ENCODE results near the gene UPK2. TPM values are rescaled to one million over a fixed set of nuclear protein-coding genes. Genes with fewer than 3 reads are reported as not detected.
"Not testable (repeated sequence)": the region's sequence is repeated elsewhere in the genome, so short reads cannot be mapped to it uniquely, and the experiment has no call there.

Gene UPK2
- polyA plus RNA-seq, 4 donors, result 0.04 TPM; not detected in 3

- Histone ChIP-seq H3K27me3 (ENCODE audit: control insufficient read depth in 3 of 3, insufficient read depth in 3 of 3, low read length in 3 of 3) (no peaks in the 10 kb centered on the region), H3K36me3 (ENCODE audit: control insufficient read depth in 3 of 3, insufficient read depth in 2 of 3, low read depth in 1 of 3, low read length in 3 of 3) (no peaks in the 10 kb centered on the region), H3K27ac (ENCODE audit: low read depth in 1 of 3, low read length in 2 of 3) (no peak overlapping the region), H3K9me3 (ENCODE audit: control insufficient read depth in 2 of 2, insufficient read depth in 1 of 2, low read depth in 1 of 2, low read length in 1 of 2) (no peaks in the 10 kb centered on the region), H3K4me1 (ENCODE audit: control insufficient read depth in 3 of 3, insufficient read depth in 2 of 3, low read depth in 1 of 3, low read length in 2 of 3) (peaks cover 0 to 8% (median 0%) of the 10 kb centered on the region in 3 donors), H3K4me3 (ENCODE audit: low read depth in 1 of 3, low read length in 3 of 3) (no peak overlapping the region)
- DNase-seq (no peak), FAIRE-seq (no peak)
- WGBS, 3 donors, result 86 to 93% (median 92%) methylated on average over 2 of the region's 2 CpGs
Measured at GRCh38 chr11:118984825-118985224, 28.7 kb downstream of the UPK2 start.

GRCh38 chr11:118988280-118988679 lies 32.2 kb downstream of the UPK2 start:
- FAIRE-seq (no peak), DNase-seq (no peak)
- no peak overlapping the region for H3K4me3 ChIP-seq (ENCODE audit: low read depth in 1 of 3, low read length in 3 of 3)
- H3K4me1 ChIP-seq (ENCODE audit: control insufficient read depth in 3 of 3, insufficient read depth in 2 of 3, low read depth in 1 of 3, low read length in 2 of 3), result no peaks in the 10 kb centered on the region
- H3K36me3 ChIP-seq (ENCODE audit: control insufficient read depth in 3 of 3, insufficient read depth in 2 of 3, low read depth in 1 of 3, low read length in 3 of 3), result no peaks in the 10 kb centered on the region
- H3K27ac ChIP-seq (ENCODE audit: low read depth in 1 of 3, low read length in 2 of 3), result no peak overlapping the region
- 66 to 89% (median 84%) methylated on average over 5 of the region's 5 CpGs for WGBS, 3 donors
- H3K9me3 ChIP-seq (ENCODE audit: control insufficient read depth in 2 of 2, insufficient read depth in 1 of 2, low read depth in 1 of 2, low read length in 1 of 2), result no peaks in the 10 kb centered on the region
- H3K27me3 ChIP-seq (ENCODE audit: control insufficient read depth in 3 of 3, insufficient read depth in 3 of 3, low read length in 3 of 3), result no peaks in the 10 kb centered on the region

- not testable (repeated sequence) for H3K36me3 ChIP-seq (ENCODE audit: control insufficient read depth in 3 of 3, insufficient read depth in 2 of 3, low read depth in 1 of 3, low read length in 3 of 3); FAIRE-seq; H3K4me1 ChIP-seq (ENCODE audit: control insufficient read depth in 3 of 3, insufficient read depth in 2 of 3, low read depth in 1 of 3, low read length in 2 of 3); H3K27ac ChIP-seq (ENCODE audit: low read depth in 1 of 3, low read length in 2 of 3); H3K9me3 ChIP-seq (ENCODE audit: control insufficient read depth in 2 of 2, insufficient read depth in 1 of 2, low read depth in 1 of 2, low read length in 1 of 2); H3K27me3 ChIP-seq (ENCODE audit: control insufficient read depth in 3 of 3, insufficient read depth in 3 of 3, low read length in 3 of 3); H3K4me3 ChIP-seq (ENCODE audit: low read depth in 1 of 3, low read length in 3 of 3); DNase-seq
- 96 to 100% (median 98%) methylated on average over 26 to 44 of the region's 44 CpGs for WGBS, 3 donors
Measured at GRCh38 chr11:118991486-118992038, 35.5 kb downstream of the UPK2 start.

DNA sequence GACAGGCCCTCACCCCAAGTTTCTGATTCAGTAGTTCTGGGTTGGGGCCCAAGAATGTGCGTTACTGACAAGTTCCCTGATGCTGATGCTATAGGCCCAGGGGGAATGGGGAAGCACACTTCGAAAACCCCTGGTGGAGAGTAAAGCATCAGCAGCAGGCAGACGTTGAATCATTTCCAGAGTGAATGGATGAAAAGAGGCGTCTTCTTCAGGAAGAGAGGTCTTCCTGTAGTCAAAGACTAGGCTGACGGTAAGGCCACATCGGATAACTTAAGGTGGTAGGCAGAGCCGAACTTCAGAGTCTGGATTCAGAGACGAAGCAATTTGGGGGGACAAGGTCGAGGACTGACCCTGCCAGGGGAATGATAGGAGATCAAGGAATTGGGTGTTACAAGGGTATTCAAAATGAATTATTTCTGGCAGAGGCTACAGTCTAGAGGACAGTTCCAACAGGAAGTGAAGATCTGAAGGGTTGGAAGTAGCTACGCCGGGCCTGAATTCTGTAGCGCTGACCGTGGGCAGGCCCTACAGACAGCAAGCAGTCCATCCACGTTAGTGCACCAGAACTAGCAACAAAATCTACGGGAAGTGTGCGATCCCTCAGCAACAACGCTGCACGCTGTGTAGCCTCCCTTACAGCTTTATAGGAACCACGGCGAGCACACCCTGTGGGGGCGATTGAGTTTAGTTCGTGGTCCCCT lies 41.0 kb downstream of the UPK2 start:
- DNase-seq (peak in 1 of 2 donors; percentile 19), FAIRE-seq (no peak)
- peak overlapping the region in 1 of 3 donors; percentile 93 for H3K27ac ChIP-seq (ENCODE audit: low read depth in 1 of 3, low read length in 2 of 3)
- 16 to 32% (median 24%) methylated on average over 22 of the region's 22 CpGs for WGBS, 3 donors
- H3K27me3 ChIP-seq (ENCODE audit: control insufficient read depth in 3 of 3, insufficient read depth in 3 of 3, low read length in 3 of 3), result no peaks in the 10 kb centered on the region
- peaks cover 0 to 15% (median 2%) of the 10 kb centered on the region in 3 donors for H3K36me3 ChIP-seq (ENCODE audit: control insufficient read depth in 3 of 3, insufficient read depth in 2 of 3, low read depth in 1 of 3, low read length in 3 of 3)
- H3K4me1 ChIP-seq (ENCODE audit: control insufficient read depth in 3 of 3, insufficient read depth in 2 of 3, low read depth in 1 of 3, low read length in 2 of 3), result peaks cover 0 to 4% (median 2%) of the 10 kb centered on the region in 3 donors
- H3K4me3 ChIP-seq (ENCODE audit: low read depth in 1 of 3, low read length in 3 of 3), result peak overlapping the region; percentile 43 to 88 (median 70)
- no peaks in the 10 kb centered on the region for H3K9me3 ChIP-seq (ENCODE audit: control insufficient read depth in 2 of 2, insufficient read depth in 1 of 2, low read depth in 1 of 2, low read length in 1 of 2)

DNA sequence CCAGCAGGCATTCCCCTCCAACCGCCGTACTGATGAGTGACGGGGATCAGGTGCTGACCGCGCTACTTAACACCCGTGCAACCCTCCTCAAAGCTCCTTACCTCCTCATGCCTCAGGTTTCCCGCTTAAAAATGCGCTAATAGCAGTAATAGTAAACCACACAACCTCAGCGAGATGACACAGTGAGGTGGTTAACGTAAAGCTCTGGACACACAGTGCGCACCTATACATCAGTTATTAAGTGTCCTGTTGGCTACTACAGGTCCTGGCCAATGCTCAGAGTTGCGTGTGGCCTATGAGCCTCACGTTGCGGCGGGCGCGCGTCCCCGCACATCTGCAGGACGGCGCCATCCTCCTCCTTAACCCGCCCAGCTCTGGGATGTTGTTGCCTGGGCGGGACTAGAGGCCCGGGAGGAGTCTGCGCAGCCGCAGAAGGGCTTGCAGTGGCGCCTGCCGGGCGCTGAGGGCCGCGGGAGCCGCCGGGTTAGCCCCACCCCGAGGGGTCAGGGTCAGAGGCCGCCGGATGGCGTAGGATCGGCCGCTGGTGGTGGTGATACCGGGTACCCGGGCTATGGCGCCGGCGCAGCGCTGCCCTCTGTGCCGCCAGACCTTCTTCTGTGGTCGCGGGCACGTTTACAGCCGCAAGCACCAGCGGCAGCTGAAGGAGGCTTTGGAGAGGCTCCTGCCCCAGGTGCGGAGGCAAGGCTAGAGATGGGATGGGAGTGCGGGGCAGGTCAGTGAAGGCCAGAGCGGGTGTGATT lies 41.7 kb downstream of the UPK2 start, which contains the start of gene CENATAC:
Gene CENATAC, plus strand, starts transcription at position 512 of the 761 bp plus-strand sequence. Its CDS starts 60 bp downstream, at position 572.
- peaks cover 0 to 4% (median 2%) of the 10 kb centered on the region in 3 donors for H3K4me1 ChIP-seq (ENCODE audit: control insufficient read depth in 3 of 3, insufficient read depth in 2 of 3, low read depth in 1 of 3, low read length in 2 of 3)
- WGBS, 3 donors, result 0 to 1% (median 0%) methylated on average over 40 to 54 of the region's 54 CpGs
- peak within 1 kb of the TSS; percentile 70 to 94 (median 88) for H3K4me3 ChIP-seq (ENCODE audit: low read depth in 1 of 3, low read length in 3 of 3)
- peak; percentile 96 for DNase-seq
- H3K27ac ChIP-seq (ENCODE audit: low read depth in 1 of 3, low read length in 2 of 3), result peak within 1 kb of the TSS; percentile 64 to 93 (median 76)
- no peaks in the 10 kb centered on the region for H3K27me3 ChIP-seq (ENCODE audit: control insufficient read depth in 3 of 3, insufficient read depth in 3 of 3, low read length in 3 of 3)
- H3K9me3 ChIP-seq (ENCODE audit: control insufficient read depth in 2 of 2, insufficient read depth in 1 of 2, low read depth in 1 of 2, low read length in 1 of 2), result no peaks in the 10 kb centered on the region
- FAIRE-seq, result no peak
- peaks cover 0 to 21% (median 2%) of the 10 kb centered on the region in 3 donors for H3K36me3 ChIP-seq (ENCODE audit: control insufficient read depth in 3 of 3, insufficient read depth in 2 of 3, low read depth in 1 of 3, low read length in 3 of 3)

DNA sequence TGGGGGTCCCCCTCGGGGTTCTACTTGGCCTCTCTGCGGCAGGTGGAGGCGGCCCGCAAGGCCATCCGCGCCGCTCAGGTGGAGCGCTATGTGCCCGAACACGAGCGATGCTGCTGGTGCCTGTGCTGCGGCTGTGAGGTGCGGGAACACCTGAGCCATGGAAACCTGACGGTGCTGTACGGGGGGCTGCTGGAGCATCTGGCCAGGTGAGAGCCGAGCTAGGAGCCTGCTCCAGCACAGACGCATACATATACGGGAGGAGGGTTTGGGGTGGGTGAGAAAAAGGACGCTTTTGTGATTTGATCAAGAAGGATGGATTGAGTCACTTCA lies 42.3 kb downstream of the UPK2 start:
- H3K4me1 ChIP-seq (ENCODE audit: control insufficient read depth in 3 of 3, insufficient read depth in 2 of 3, low read depth in 1 of 3, low read length in 2 of 3), result peaks cover 0 to 4% (median 2%) of the 10 kb centered on the region in 3 donors
- H3K4me3 ChIP-seq (ENCODE audit: low read depth in 1 of 3, low read length in 3 of 3), result peak overlapping the region; percentile 70 to 94 (median 88)
- DNase-seq, result no peak
- peak overlapping the region; percentile 64 to 93 (median 76) for H3K27ac ChIP-seq (ENCODE audit: low read depth in 1 of 3, low read length in 2 of 3)
- no peaks in the 10 kb centered on the region for H3K27me3 ChIP-seq (ENCODE audit: control insufficient read depth in 3 of 3, insufficient read depth in 3 of 3, low read length in 3 of 3)
- FAIRE-seq, result no peak
- WGBS, 3 donors, result 0 to 2% (median 0%) methylated on average over 15 to 19 of the region's 19 CpGs
- no peaks in the 10 kb centered on the region for H3K9me3 ChIP-seq (ENCODE audit: control insufficient read depth in 2 of 2, insufficient read depth in 1 of 2, low read depth in 1 of 2, low read length in 1 of 2)
- peaks cover 0 to 27% (median 2%) of the 10 kb centered on the region in 3 donors for H3K36me3 ChIP-seq (ENCODE audit: control insufficient read depth in 3 of 3, insufficient read depth in 2 of 3, low read depth in 1 of 3, low read length in 3 of 3)

DNA sequence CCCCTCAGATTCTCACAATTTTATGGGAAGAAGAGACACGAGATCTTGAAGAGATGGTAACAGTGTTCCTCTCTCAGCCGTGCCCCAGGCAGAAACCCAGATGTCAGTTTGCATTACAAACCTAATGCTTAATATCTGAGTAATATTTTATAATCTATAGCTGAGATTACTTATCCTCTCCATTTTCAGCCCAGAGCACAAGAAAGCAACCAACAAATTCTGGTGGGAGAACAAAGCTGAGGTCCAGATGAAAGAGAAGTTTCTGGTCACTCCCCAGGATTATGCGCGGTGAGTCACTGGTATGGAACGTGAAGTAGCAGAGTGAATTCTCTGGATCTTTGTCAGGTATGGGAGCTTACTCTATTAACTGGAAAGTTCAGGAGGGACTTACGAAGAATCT lies 42.7 kb downstream of the UPK2 start:
- Histone ChIP-seq H3K9me3 (ENCODE audit: control insufficient read depth in 2 of 2, insufficient read depth in 1 of 2, low read depth in 1 of 2, low read length in 1 of 2) (no peaks in the 10 kb centered on the region), H3K27me3 (ENCODE audit: control insufficient read depth in 3 of 3, insufficient read depth in 3 of 3, low read length in 3 of 3) (no peaks in the 10 kb centered on the region), H3K36me3 (ENCODE audit: control insufficient read depth in 3 of 3, insufficient read depth in 2 of 3, low read depth in 1 of 3, low read length in 3 of 3) (peaks cover 0 to 31% (median 2%) of the 10 kb centered on the region in 3 donors), H3K27ac (ENCODE audit: low read depth in 1 of 3, low read length in 2 of 3) (peak overlapping the region; percentile 64 to 93 (median 76)), H3K4me1 (ENCODE audit: control insufficient read depth in 3 of 3, insufficient read depth in 2 of 3, low read depth in 1 of 3, low read length in 2 of 3) (peaks cover 0 to 4% (median 2%) of the 10 kb centered on the region in 3 donors), H3K4me3 (ENCODE audit: low read depth in 1 of 3, low read length in 3 of 3) (peak overlapping the region; percentile 70 to 94 (median 88))
- FAIRE-seq (no peak), DNase-seq (peak; percentile 46 to 68)
- 28 to 46% (median 35%) methylated on average over 6 of the region's 6 CpGs for WGBS, 3 donors

GRCh38 chr11:119000906-119001305 lies 44.8 kb downstream of the UPK2 start:
- Histone ChIP-seq H3K27me3 (ENCODE audit: control insufficient read depth in 3 of 3, insufficient read depth in 3 of 3, low read length in 3 of 3) (no peaks in the 10 kb centered on the region), H3K4me1 (ENCODE audit: control insufficient read depth in 3 of 3, insufficient read depth in 2 of 3, low read depth in 1 of 3, low read length in 2 of 3) (peaks cover 0 to 4% (median 2%) of the 10 kb centered on the region in 3 donors), H3K36me3 (ENCODE audit: control insufficient read depth in 3 of 3, insufficient read depth in 2 of 3, low read depth in 1 of 3, low read length in 3 of 3) (peaks cover 0 to 39% (median 2%) of the 10 kb centered on the region in 3 donors), H3K27ac (ENCODE audit: low read depth in 1 of 3, low read length in 2 of 3) (no peak overlapping the region), H3K9me3 (ENCODE audit: control insufficient read depth in 2 of 2, insufficient read depth in 1 of 2, low read depth in 1 of 2, low read length in 1 of 2) (no peaks in the 10 kb centered on the region), H3K4me3 (ENCODE audit: low read depth in 1 of 3, low read length in 3 of 3) (no peak overlapping the region)
- WGBS, 3 donors, result 52 to 69% (median 59%) methylated on average over 1 of the region's 1 CpG
- DNase-seq, result no peak
- no peak for FAIRE-seq
